ENCODE measurements around the gene ATG4D. TPM values are rescaled to one million over a fixed set of nuclear protein-coding genes. Genes with fewer than 3 reads are reported as not detected.

ATG4D gene
- total and polyA plus RNA-seq, 2 of the 4 experiments (the other 2 are of a cell fraction): 8.2 to 21.8 TPM

DNA sequence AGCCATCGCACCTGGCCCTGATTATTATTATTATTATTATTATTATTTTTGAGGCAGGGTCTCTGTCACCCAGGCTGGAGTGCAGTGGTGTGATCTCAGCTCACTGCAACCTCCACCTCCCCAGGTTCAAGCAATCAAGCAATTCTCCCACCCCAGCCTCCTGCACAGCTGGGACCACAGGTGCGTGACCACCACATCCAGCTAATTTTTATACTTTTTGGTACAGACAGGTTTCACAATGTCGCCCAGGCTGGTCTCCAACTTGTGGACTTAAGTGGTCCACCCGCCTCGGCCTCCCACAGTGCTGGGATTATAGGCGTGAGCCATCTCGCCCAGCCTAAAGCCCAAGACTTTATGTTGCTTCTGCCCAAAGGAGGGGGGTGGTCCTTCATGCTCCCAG, 49.4 kb downstream of the ATG4D start:
- no peak overlapping the region for H4K91ac ChIP-seq (ENCODE audit: insufficient read depth, low read depth, low read length)
- H3K18ac ChIP-seq (ENCODE audit: low read depth, low read length): no peak overlapping the region
- H2BK120ac ChIP-seq (ENCODE audit: low read depth, low read length): no peak overlapping the region
- H3K79me1 ChIP-seq (ENCODE audit: low read depth in 1 of 2, low read length in 2 of 2): no peaks in the 10 kb centered on the region
- H3K23ac ChIP-seq (ENCODE audit: low read depth, low read length): no peak overlapping the region
- CTCF ChIA-PET: no interaction called here
- WGBS, 2 experiments (ENCODE audit: extremely low coverage in 2 of 2, insufficient read length in 1 of 2): no CpG with 5 or more reads among the region's 7 CpGs
- dilution Hi-C loops (cut with HindIII; ENCODE audit: low sequenced_read_pairs, unreplicated experiment) (no loop called here), intact Hi-C loops (cut with micrococcal nuclease) (no loop called here), in situ Hi-C loops (cut with MboI; ENCODE audit: low sequenced_read_pairs) (no loop called here)
- H3K9me1 ChIP-seq (ENCODE audit: insufficient read depth, low read length): no peaks in the 10 kb centered on the region; the same call in 1 of the 2 replicates
- no peaks in the 10 kb centered on the region for H3K9me3 ChIP-seq (ENCODE audit: control insufficient read depth, insufficient read depth, low read length)
- peaks cover 23% of the 10 kb centered on the region for H3K27me3 ChIP-seq (ENCODE audit: control insufficient read depth, insufficient read depth, low read length)
- no peak overlapping the region for H3K27ac ChIP-seq (ENCODE audit: insufficient read depth, low read length)
- no peak overlapping the region for H2BK15ac ChIP-seq (ENCODE audit: low read depth, low read length)
- DNase-seq (no peak), ATAC-seq (ENCODE audit: low read depth) (no peak)
- H2AK5ac ChIP-seq (ENCODE audit: low read depth, low read length): no peak overlapping the region
- H3K36me3 ChIP-seq (ENCODE audit: control insufficient read depth, insufficient read depth, low read length): no peaks in the 10 kb centered on the region
- H3K14ac ChIP-seq (replicated peaks; ENCODE audit: low read depth, low read length): no peak overlapping the region
- TF ChIP-seq NFE2L2 (IDR thresholded peaks at IDR 0.05; ENCODE audit: low read depth, low read length): no peak
- no peak for TF ChIP-seq FOS (IDR thresholded peaks at IDR 0.05; ENCODE audit: low read depth, low read length)
- TF ChIP-seq BHLHE40 (IDR thresholded peaks at IDR 0.05; ENCODE audit: low read depth, low read length): no peak
- TF ChIP-seq MAZ (IDR thresholded peaks at IDR 0.05; ENCODE audit: borderline replicate concordance, low read depth, low read length): no peak
- no peak for TF ChIP-seq CEBPB (IDR thresholded peaks at IDR 0.05; ENCODE audit: low read depth, low read length)
- TF ChIP-seq CHD1 (IDR thresholded peaks at IDR 0.05; ENCODE audit: low read depth, low read length): no peak
- TF ChIP-seq RAD21 (IDR thresholded peaks at IDR 0.05; ENCODE audit: low read length): no peak
- TF ChIP-seq POLR2A (IDR thresholded peaks at IDR 0.05; ENCODE audit: low read depth, low read length): no peak
- no peak for TF ChIP-seq RFX5 (IDR thresholded peaks at IDR 0.05; ENCODE audit: low read depth, low read length)
- TF ChIP-seq, protein P1, sequence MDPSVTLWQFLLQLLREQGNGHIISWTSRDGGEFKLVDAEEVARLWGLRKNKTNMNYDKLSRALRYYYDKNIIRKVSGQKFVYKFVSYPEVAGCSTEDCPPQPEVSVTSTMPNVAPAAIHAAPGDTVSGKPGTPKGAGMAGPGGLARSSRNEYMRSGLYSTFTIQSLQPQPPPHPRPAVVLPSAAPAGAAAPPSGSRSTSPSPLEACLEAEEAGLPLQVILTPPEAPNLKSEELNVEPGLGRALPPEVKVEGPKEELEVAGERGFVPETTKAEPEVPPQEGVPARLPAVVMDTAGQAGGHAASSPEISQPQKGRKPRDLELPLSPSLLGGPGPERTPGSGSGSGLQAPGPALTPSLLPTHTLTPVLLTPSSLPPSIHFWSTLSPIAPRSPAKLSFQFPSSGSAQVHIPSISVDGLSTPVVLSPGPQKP (IDR thresholded peaks at IDR 0.05; ENCODE audit: borderline replicate concordance, low read depth, low read length): no peak
- TF ChIP-seq MAFK (IDR thresholded peaks at IDR 0.05; ENCODE audit: low read depth, low read length): no peak
- TF ChIP-seq SMC3 (IDR thresholded peaks at IDR 0.05; ENCODE audit: low read depth, low read length): no peak
- TF ChIP-seq, protein P2, sequence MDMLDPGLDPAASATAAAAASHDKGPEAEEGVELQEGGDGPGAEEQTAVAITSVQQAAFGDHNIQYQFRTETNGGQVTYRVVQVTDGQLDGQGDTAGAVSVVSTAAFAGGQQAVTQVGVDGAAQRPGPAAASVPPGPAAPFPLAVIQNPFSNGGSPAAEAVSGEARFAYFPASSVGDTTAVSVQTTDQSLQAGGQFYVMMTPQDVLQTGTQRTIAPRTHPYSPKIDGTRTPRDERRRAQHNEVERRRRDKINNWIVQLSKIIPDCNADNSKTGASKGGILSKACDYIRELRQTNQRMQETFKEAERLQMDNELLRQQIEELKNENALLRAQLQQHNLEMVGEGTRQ (IDR thresholded peaks at IDR 0.05; ENCODE audit: low read depth, low read length): no peak
- TF ChIP-seq MXI1 (IDR thresholded peaks at IDR 0.05; ENCODE audit: borderline replicate concordance, low read depth, low read length): no peak
- H3K56ac ChIP-seq (ENCODE audit: extremely low read depth, insufficient read depth, low read length): no peak overlapping the region
- H2BK20ac ChIP-seq (ENCODE audit: low read depth, low read length): no peak overlapping the region
- POLR2A ChIA-PET (ENCODE audit: unreplicated experiment): no interaction called here
- H3K4me3 ChIP-seq (ENCODE audit: insufficient read depth, low read depth, low read length): no peak overlapping the region
- no peaks in the 10 kb centered on the region for H4K20me1 ChIP-seq (ENCODE audit: insufficient read depth, low read length)
- BruUV-seq (replicated peaks): no TSS peak
- no peak overlapping the region for H4K8ac ChIP-seq (ENCODE audit: low read depth in 2 of 2, low read length in 2 of 2)
- no peak overlapping the region for H3K4ac ChIP-seq (ENCODE audit: low read depth, low read length)
- no peak overlapping the region for H4K5ac ChIP-seq (ENCODE audit: low read depth, low read length)
- H3K4me1 ChIP-seq (ENCODE audit: control insufficient read depth, insufficient read depth, low read length): no peaks in the 10 kb centered on the region; the same call in 1 of the 2 replicates
- H2AFZ ChIP-seq (replicated peaks; ENCODE audit: low read length, poor library complexity): no peak overlapping the region
- H2BK5ac ChIP-seq (ENCODE audit: low read depth, low read length, poor library complexity, severe bottlenecking): no peak overlapping the region
- H2AK9ac ChIP-seq (replicated peaks; ENCODE audit: low read depth, low read length, poor library complexity): no peak overlapping the region
- H3K4me2 ChIP-seq (ENCODE audit: low read depth, low read length): no peak overlapping the region
- H3K9ac ChIP-seq (ENCODE audit: low read depth, low read length): no peak overlapping the region
